Heart left ventricle (tissue), 13 donors: Measurements from ENCODE around the gene SAMD4B.
"Not testable (repeated sequence)": the region's sequence is repeated elsewhere in the genome, so short reads cannot be mapped to it uniquely, and the experiment has no call there.

ENCODE experiments used
- POLR2A ChIP-seq, 2 donors: fragments of 450-650 bp; IDR thresholded peaks; one replicate each; pipeline ENCODE4 v1.6.1; 2017; ENCODE audit warnings: antibody characterized with exemption in 2 of 2, mild to moderate bottlenecking in 2 of 2, moderate library complexity in 2 of 2
- TF ChIP-seq, protein P1 (sequence below), 12 donors: fragments of 200-600 bp; sonication (generic) in 4 of 12; IDR thresholded peaks; one replicate each; pipeline versions ENCODE4 v1.5.0 to v1.8.0; 2018 to 2022; ENCODE audit warnings: antibody characterized with exemption in 12 of 12, mild to moderate bottlenecking in 5 of 12
- donor health status: ischemic (EF 13 %, LVEDD 7.1; RV severe dilation, severe dysfunction).
- donor health status: DM: no; HTN: yes; CAD: no.
- donor health status: DM: no; HTN: no; CAD: no.
- donor health status: ischemic (EF 25% LVEDD 6.9; RV normal size, moderate dysfunction).
- donor health status: ischemic (EF 25% LVEDD 5.7; RV mildly dilated, moderate dysfunction).
- donor health status: ischemic (EF 35%, LVEDD 5.7; RV mildly dilated, moderate dysfunction).
- donor health status: nonischemic (EF 11% LVEDD 7.7; RV severe dilation, severe dysfunction).
- donor health status: DM: yes; HTN: yes; CAD: no.
- donor health status: PGD.
- donor health status: ischemic (EF 29% LVEDD 5.4; RV normal size, mild dysfunction).
- donor health status: nonischemic (EF 23%, LVEDD 6.1; RV moderate dilation, normal function).

DNA sequence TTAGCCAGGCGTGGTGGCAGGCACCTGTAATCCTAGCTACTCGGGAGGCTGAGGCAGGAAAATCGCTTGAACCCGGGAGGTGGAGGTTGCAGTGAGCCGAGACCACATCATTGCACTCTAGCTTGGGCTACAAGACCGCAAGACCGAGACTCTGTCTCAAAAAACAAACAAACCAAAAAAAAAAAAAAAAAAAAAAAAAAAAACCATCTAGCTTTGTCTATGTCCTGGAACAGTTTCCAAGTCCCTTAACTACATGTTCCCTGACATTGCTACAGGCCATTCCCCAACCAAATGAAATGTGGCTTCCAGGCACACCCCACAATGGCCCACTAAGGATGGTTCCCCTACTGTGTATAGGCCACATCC is 32.9 kb upstream of the SAMD4B start:
- TF ChIP-seq POLR2A (IDR thresholded peaks at IDR 0.05), result not testable (repeated sequence)
- TF ChIP-seq, protein P1, sequence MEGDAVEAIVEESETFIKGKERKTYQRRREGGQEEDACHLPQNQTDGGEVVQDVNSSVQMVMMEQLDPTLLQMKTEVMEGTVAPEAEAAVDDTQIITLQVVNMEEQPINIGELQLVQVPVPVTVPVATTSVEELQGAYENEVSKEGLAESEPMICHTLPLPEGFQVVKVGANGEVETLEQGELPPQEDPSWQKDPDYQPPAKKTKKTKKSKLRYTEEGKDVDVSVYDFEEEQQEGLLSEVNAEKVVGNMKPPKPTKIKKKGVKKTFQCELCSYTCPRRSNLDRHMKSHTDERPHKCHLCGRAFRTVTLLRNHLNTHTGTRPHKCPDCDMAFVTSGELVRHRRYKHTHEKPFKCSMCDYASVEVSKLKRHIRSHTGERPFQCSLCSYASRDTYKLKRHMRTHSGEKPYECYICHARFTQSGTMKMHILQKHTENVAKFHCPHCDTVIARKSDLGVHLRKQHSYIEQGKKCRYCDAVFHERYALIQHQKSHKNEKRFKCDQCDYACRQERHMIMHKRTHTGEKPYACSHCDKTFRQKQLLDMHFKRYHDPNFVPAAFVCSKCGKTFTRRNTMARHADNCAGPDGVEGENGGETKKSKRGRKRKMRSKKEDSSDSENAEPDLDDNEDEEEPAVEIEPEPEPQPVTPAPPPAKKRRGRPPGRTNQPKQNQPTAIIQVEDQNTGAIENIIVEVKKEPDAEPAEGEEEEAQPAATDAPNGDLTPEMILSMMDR (IDR thresholded peaks at IDR 0.05), result not testable (repeated sequence)
